NCI-H1417 (cell line): Measurements from ENCODE around the gene KCTD13.
"Not testable (repeated sequence)": the region's sequence is repeated elsewhere in the genome, so short reads cannot be mapped to it uniquely, and the experiment has no call there.

ENCODE experiments used
- DNase-seq, 3 experiments: peaks; one replicate each; lab custom pipeline; 2025; lab: John Stamatoyannopoulos, UW

KCTD13 gene

DNA sequence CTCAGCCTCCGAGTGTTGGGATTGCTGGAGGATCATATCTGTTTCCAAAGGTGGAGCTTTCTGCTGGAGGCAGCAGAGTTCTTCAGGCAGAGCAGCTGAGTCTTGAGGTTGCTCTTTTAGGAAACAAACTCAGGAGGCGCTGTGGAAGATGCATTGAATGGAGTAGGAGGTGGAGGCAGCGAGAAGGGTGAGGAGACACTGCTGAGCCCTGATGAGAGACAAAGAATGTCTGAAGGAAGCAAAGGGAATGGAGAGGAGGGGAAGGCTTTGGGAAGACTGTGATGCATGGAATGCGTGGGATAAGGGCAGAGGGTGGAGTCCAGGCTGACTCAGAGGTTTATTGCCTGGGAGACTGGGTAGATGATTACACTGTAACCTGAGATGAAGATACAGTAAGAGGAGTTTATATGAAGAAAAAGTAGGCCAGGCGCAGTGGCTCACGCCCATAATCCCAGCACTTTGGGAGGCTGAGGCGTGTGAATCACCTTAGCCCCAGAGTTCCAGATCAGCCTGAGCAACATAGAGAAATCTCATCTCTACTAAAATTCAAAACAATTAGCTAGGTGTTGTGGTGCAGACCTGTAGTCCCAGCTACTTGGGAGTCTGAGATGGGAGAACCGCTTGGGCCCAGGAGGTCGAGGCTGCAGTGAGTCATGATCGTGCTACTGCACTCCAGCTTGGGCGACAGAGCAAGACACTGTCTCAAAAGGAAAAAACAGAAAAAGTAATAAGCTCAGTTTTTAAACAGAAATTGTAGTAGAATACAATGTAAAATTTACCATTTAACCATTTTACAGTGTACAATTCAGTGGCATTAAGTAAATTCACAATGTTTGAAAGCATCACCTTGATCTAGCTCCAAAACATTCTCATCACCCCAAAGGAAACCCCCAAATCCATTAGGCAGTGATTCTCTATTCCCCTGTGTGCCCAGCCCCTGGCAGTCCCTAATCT lies 18.1 kb upstream of the KCTD13 start:
- peak; percentile 22 to 59 (median 26) for DNase-seq

DNA sequence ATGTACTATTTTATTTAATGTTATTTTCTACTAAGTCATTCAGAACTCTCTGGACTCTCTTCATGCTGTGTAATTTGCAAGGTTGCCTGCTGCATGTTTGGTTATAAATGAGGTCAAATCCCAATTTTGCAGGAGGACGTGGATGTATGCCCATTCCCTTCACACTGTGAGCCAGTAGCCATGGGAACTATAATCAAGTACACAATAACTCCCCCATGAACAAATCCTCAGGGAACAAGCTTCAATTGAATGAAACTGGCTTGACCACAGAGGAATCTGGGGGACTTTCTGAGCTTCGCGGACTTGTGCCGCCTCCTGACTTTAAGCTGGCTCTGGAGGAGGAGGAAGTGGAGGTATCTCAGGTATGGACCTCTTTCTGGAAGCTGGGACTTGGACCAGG lies 14.6 kb upstream of the KCTD13 start:
- no peak for DNase-seq

DNA sequence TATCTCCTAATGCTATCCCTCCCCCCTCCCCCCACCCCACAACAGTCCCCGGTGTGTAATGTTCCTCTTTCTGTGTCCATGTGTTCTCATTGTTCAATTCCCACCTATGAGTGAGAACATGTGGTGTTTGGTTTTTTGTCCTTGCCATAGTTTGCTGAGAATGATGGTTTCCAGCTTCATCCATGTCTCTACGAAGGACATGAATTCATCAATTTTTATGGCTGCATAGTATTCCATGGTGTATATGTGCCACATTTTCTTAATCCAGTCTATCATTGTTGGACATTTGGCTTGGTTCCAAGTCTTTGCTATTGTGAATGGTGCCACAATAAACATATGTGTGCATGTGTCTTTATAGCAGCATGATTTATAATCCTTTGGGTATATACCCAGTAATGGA lies 5.7 kb upstream of the KCTD13 start:
- not testable (repeated sequence) for DNase-seq

DNA sequence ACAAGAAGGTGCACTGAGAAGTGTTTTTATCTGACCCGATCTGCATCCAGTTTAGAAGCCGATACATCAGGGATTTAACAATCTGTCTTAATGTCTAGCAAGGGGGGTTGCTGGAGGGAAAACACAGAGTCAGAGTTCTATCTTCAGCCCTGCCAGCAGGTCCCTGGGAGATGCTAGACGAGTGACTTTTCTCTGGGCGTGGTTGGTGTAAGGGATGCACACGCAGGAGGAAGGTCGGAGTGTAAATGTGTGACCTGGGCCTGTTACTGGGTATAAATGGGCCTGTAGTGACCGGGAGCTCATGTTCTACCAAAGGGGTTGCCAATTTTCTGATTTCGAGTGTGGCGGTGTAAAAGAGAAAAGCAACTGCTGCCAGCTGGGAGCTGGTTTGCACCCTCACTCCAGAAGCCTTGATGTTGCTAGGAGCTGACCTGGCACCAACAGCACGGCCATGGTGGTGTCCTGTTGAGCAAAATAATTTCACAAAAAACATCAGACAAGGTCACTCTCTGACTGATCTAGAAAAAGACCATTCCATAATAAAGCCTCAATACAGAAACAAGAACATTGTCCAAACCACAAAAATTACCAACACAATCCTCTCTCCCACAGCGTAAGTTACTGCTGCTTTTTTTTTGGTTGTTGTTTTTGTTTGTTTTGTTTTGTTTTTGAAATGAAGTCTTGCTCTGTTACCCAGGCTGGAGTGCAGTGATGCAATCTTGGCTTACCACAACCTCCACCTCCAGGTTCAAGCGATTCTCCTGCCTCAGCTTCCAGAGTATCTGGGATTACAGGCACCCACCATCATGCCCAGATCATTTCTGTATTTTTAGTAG lies 1.3 kb upstream of the KCTD13 start:
- DNase-seq, result peak in 2 of 3 experiments; percentile 55 to 74

DNA sequence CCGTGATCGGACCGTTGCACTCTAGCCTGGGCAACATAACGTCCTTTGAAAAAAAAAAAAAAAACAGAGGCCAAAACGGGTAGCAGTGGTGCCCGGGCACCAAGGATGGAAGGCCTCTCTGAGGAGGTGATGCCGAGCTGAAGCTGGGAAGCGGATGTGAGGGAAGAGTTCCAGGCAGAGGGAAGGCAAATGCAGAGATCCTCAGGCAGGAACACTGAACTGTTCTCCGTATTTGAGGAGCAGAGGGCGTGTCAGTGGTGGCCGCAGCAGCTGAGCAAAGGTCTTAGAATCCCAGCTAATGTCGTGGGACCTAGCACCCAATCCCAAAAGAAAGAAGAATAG lies 656 bp upstream of the KCTD13 start:
- peak; percentile 3 to 86 (median 63) for DNase-seq

DNA sequence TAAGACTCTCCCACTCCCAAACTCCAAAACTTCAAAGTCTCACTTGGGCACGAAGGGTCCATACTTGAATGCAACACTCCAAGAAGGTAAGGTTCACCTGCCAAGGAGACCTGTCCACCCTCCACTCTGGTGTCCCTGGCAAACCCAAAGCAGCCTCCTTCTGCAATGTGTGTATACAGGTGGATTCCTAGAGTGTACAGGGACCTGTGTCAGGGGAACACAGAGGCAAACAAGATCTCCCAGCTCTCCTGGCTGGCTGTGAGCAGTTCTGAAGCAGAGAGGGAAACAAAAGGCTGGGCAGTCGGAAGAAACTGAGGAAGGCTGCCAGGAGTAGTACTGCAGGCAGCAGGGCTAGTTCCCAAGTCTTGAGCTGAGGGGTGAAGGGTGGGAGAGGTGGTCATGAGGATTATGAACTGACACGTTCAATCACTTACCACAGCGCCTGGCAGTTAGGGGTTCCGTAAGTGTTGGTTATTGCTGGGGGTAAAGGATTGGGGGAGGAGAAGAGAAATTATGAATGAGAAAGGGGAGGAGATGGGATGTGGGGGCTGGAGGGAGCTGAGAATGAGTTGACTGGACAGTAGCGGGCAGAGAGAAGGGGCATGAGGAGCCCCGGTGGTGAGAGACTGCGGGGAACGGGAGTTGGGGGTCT lies 795 bp downstream of the KCTD13 start:
- DNase-seq, result peak in 2 of 3 experiments; percentile 32 to 47

DNA sequence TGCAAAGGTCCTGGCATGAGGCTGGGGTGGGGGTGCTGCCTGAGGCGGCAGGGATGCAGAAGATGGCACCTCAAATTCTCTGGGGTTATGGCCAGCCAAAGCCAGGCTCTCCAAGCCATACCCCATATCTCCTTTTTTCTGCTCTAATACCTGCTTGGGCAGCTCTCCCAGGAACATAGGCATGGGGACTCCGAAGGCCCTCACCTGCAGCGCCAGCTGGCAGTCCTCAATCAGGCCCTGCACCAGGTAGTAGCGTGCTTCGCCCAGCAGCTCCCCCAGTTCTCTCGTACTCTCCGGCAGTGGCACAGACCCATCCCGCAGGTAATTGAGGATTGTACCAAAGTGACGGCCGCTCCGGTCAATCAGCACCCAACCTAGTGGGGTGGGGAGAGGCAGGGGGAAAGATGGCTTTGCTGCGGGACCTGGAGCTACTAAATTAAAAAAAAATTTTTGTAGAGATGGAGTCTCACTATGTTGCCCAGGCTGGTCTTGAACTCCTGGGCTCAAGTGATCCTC lies 3.0 kb downstream of the KCTD13 start:
- no peak for DNase-seq

DNA sequence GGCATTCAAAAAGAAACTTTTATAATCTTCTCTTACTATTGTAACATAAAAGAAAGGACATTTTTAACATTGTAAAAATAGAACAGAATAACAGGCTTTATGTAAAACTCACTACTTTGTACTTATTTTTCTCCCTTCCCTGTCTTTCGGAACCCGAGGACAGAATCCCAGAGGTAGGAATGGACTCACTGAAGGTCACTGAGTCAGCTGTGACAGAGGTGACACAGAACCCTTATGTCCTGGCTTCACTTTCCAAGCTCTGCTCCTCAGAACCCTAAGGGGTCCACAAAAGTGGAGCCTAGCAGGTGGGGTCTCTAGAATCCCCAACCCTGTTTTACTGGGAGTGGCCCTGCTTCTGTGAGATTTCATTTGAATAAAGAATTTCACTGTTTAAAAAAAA lies 3.7 kb downstream of the KCTD13 start:
- DNase-seq, result no peak

DNA sequence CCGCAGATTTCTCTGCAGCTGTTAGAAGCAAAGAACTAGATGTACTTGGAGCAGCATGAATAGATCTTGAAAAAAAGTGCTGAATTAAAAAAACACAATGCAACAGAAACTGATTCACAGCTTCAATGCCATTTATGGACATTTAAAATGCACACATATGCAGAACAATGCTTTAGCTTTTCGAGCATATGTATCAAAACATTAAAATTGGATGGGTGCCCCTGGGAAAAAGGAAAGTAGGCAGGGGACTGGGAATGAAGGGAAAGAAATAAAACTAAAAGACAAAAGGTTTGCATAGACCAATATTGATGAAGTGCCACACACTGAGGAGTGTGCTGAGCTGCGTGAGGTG lies 5.0 kb downstream of the KCTD13 start:
- no peak for DNase-seq

DNA sequence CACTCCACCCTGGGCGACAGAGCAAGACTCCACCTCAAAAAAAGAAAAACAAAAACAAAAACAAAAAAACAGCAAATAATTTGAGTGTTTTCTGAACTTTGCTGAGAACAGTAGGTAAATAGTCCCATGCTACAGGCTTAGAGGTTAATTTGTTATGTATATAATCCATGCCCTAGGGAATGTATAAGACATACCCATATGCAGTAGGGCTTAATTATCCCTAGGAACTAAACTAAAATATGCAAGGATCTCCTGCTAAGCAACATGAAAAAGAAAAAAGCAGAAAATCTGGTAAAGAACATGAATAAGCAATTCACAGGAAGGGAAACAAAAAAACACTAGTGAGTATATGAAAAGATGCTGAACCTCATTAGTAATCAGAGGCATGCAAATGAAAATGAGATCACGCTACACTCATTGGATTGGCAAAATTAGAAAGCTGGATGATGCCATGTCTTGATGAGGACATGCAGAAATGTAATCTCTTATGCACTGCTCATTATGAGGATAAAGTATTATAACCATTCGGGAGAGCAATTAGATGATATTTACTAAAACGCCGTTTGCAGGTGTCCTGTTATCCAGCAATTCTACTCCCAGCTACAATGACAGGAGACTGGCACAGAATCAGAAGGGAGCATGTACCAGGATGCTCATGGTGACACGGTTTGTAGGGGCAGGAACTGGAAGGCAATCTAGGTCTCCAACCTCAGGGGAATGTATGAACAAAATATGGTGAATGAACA lies 5.6 kb downstream of the KCTD13 start:
- DNase-seq, result no peak

DNA sequence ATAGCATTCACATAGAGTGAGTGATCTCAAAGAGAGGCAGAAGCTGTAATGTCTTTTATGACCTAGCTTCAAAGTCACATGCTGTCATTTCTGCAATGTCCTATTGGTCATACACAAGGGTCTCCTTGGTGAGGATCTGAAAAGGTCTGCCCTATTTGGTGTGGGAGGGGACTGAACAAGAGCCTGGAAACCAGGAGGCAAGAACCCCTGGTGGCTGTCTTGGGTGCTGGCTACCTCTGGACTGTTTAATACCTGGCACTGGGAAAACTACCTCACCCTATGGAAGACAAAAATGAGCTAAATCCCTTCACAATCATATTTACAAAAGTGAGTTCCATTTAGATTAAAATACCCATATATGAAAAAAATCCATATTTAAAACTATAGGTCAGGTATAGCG lies 9.0 kb downstream of the KCTD13 start:
- DNase-seq, result no peak

DNA sequence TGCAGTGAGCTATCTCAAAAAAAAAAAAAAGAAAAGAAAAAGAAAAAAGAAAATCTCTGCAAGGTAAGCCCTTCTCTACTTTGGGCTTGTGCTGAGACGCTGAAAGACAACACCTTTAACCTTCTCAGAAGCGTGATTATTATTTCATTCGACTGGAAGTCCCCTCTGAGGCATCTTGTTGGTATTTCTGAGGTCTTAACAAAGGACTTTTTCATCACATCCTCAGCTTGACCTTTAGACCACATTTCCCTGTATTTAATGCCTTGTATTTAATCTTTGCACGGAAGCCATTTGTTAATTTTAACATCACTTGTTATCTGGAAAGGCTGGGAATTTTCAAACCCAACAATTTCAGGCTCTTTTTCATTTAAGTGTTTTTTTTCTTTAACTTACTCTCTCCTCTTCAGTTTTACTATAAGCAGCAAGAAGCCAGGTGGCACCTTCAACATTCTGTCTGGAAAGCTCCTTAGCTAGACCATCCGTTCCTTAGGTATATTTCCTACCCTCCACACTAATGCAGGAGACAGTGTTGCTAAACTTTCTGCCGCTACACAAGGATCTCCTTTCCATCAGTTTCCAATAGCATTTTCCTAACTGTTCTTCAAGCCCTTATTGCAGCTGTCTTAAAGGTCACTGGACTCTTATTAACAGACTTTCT lies 10.3 kb downstream of the KCTD13 start:
- DNase-seq, result no peak

DNA sequence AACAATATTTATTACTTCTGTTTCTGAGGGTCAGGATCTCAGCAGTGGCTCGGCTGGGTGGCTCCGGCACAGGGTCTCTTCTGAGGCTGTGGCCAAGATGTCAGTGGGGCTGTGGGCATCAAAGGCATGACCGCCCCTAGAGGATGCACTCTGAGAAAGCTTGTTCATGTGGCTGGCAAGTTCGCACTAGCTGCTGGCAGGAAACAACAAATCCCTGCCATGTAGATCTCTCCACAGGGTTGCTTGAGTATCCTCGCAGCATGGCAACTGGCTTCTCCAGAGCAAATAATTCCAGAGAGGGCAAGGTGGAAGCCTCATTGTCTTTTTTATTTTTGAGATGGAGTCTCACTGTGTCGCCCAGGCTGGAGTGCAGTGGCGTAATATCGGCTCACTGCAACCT lies 12.5 kb downstream of the KCTD13 start:
- DNase-seq, result no peak

DNA sequence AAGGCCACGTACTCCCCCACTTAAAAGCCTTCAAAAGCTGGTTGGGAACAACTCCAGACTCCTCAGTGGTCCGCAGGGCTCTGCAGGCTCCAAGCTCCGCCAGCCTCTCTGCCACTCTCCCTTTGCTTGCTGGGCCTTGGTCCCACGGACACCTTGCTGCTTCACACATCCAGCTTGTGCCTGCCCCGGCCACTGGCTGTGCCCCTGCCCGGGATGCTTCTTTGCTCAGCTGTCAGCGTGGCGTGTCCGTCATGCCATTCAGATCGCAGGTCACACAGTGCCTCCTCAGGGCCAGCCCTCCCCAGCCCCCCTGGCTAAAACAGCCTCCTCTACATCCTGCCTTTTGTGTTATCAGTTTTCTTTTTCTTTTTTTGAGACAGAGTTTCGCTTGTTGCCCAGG lies 13.9 kb downstream of the KCTD13 start:
- DNase-seq, result no peak

DNA sequence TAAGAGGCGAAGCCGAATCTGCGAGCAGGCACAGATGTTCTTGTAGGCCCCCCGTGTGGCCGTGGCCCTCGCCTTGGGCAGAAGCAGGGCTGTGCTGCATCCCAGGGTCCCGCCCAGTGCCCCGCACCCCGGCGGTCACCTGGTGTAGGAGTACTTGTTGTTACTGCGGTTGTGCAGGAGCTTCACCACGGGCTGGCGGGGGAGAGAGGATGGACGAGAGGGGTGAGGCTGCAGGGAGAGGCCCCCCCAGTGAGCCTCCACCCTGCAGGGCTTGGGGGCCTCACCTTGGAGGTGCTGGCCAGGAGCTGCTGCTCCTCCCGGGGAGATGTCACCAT lies 14.4 kb downstream of the KCTD13 start:
- DNase-seq, result no peak

DNA sequence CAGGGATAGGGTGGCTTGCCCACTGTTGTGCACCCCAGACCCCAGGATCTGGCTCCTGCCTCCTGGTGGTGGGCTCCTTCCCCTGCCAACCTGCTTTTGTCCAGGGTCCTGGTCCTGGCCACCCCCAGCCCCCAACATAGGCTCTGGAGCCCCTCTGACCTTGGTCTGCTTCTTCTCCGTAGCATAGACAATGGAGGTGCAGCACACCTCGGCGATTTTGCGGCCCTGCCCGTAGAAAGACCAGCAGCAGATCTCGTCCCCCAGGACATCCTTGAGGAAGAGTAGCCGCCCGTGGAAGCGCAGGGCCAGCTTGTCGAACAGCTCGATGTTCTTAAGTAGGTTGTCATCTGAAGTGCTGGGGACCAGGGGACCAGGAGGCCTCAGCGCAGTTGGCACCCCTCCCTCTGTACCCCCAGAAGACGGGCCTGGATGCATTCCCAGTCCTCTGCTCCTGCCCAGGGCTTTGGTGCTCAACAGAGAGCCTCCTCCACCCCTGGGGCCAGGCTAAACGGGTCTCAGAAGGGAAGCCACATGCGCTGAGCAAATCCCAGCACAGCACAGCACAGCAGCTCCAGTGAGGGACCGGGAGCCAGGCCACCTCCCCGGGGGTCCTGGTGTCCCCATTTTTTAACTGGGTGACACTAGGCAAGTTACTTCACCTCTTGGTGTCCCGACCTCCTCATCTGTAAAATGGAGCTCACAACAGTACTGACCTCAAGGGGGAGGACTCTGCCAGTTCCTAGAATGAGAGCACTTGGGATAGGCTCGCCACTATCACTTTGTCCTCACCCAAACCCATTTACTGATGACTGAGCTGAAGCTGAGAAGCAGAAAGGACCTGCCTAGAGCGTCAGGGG lies 15.0 kb downstream of the KCTD13 start:
- DNase-seq, result no peak

DNA sequence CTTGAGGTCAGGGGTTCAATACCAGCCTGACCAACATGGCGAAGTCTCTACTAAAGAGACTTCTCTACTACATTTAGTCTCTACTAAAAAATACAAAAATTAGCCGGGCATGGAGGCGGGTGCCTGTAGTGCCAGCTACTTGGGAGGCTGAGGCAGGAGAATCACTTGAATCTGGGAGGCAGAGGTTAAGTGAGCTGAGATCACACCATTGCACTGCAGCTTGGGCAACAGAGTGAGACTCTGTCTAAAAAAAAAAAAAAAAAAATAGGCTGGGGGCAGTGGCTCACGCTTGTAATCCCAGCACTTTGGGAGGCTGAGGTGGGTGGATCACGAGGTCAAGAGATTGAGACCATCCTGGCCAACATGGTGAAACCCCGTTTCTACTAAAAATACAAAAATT lies 16.2 kb downstream of the KCTD13 start:
- DNase-seq, result not testable (repeated sequence)

DNA sequence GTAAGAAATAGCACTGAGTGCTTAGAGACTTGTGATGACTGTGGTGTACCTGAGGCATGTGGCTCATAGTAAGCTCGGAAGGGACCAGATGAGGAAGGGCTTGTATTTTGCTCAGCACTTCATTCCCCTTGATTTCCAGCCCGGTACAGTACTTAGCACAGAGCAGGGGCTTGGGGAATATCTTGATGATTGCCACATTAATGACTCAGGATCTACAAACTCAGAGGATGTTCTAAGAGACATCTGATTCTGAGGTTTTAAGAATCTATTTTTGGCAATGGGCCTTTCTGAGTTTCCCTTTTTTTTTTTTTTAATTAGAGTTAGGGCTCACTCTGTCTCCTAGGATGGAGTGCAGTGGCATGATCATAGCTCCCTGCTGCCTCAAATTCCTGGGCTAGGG lies 16.6 kb downstream of the KCTD13 start:
- no peak for DNase-seq

DNA sequence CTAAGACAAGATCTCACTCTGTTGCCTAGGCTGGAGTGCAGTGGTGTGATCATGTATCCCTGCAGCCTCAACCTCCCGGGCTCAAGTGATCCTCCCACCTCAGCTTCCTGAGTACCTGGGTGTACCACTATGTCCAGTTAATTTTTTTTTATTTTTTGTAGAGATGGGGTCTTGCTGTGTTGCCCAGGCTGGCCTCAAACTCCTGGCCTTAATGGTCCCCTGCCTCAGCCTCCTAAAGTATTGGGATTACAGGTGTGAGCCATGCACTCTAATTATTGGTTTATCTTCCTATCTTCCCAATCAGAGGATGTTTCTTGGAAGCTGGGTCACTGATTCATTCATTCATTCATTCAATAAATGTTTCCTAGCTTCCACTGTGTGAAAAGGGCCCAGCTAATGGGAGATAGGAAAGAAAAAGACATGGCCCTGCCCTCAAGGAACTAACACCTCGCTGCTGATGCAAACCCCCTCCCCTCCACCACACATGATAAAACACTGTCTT lies 17.3 kb downstream of the KCTD13 start:
- no peak for DNase-seq

DNA sequence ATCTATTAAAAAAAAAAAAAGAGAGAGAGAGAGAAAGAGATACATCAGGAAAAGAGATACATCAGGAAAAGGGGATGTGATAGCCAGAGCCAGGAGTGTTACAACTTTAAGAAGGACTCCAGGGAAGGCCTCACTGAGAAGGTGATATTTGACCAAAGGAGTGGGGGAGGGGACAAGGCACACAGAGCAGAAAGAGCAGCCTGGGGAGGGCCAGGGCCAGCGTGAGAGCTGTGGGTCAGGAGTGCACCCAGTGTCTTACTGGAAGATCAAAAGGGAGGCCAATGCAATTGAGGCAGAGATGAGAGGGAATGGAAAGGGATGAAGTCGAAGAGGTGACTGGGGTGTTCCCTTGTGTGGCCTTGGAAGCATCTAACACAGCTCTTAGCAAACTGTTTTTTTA lies 18.1 kb downstream of the KCTD13 start:
- DNase-seq, result no peak
